SKM-1 (cell line): ENCODE results near the gene TMPRSS3.

ENCODE experiments used
- DNase-seq: peaks from one replicate; lab custom pipeline; 2025; ENCODE audit not compliant: unreplicated experiment; lab: John Stamatoyannopoulos, UW

Gene TMPRSS3

DNA sequence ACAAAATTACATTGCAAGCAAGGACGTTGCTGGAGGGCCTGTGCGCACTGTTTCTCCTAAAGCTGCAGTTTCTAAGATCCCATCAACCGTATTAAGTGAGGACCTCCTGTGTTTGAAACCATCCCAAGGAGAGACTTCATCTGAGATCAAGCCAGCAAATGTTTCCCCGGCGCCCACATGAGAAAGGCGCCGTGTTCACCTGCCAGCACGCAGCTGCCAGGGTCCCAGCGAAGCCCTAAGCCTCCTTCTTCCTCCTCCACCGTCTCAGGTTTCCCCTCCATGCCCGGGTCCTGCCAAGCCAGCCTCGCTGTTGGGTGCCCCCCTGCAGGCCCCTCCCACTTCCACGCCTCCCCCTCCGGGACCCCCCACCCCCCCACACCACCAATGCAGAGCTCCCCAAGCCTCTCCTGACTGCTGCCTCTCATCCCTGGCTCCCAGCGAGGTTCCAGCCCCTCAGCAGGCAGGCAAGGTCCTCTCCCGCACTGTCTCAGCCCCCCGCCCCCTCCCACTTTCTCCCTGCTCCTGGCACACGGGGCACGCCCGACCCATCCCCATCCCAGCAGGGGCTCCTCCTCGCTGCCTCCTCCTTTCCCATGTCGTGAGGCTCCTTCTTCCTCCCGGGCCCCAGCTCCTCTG lies 20.9 kb downstream of the TMPRSS3 start:
- DNase-seq = no peak

DNA sequence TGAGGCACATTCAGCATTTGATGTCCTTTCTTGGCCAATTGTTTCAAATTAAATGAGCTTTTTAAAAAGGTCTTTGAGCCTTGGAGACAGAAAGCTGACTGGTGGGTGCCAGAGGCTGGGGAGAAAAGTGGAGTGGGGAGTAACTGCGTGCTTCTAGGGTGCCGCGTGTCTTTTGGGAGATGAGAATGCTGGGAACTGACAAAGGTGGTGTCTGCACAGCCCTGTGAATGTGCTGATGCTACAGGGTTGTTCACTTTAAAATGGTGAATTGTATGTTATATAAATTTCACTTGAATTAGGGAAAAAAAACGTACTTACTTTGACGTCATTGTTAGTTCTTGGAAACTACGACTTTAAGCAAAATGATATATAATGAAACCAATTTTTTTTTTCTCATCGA lies 21.4 kb downstream of the TMPRSS3 start:
- no peak for DNase-seq

DNA sequence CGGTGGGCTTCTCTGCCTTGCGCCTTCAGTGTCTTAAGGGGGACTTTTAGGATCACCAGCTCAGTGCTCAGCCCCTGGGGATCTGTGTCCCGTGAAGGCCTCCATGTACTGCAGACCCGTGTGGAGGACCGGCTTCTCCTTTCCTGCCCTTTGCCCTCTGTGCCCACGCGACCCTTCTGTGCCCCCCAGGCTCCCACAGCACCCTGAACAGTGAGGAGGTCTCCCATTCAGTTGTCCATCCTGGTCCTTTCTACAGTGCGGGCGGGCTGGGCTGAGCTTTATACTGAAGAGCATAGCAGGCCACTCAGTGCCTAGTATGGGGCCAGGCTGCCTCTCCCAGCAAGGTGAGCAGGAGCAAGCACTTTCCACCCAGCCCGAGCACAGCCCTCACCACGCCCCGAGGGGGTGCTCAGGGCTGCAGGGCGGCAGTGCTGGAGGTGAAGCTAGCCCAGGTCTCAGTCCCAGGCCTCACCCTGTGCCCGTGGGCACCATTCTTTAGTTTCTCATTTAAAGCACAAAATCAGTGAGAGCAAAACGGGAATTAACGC lies 21.9 kb downstream of the TMPRSS3 start:
- no peak for DNase-seq

DNA sequence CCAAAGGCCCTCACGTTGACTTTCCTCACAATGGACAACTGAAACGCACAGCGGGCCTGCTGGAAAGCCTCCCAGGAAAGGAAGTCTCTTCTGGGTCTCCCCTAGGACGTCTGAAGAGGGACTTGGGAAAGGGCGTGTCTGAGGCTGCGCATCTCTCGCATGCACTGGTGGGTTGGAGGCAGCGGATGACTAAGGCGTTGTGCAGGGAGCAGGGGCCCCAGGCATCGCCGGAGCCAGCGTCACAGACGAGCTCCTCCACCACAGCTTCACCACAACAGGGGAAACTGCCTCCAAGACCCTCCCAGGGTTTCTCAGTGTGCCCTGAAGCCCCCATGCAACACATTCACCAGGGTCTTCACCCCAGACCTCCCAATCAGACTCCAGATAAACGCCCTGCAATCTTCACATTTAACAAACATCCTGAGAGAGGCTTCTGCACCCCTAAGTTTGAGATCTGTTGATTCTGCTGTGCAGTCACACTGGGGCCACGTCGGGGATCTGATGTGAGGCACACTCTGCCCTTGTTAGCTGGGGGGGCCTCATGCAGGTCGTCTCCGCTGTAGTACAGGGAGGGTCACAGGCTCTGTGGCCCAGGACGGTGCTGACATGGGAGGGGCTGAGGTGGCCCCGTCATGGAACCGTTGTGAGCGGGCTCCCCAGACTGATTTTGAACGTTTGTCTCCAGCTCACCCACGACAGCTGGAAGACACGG lies 22.5 kb downstream of the TMPRSS3 start:
- DNase-seq = no peak

DNA sequence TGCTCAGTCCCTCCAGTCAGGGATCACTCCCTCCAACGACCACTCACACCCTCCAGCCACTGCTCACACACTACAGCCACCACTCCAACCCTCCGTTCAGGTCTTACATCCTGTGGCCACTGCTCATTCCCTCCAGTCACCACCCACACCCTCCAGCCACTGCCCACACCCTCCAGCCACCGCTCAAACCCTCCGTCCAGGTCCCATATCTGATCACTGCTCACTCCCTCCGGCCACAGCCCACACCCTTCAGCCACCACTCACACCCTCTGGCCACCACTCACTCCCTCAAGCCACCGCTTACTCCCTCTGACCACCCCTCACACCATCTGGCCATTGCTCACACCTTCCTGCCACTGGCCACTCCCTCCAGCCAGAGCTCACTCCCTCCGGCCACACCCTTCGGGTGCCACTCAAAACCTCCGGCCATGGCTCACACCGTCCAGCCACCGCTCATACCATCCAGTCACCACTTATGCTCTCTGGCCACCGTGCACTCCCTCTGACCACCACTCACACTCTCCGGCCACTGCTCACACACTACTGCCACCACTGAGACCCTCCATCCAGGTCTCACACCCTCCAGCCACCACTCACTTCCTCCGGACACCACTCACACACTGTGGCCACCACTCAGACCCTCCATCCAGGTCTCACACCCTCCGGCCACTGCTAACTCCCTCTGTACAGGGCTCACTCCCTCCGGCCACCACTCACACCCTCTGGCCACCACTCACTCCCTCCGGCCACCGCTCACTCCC lies 24.8 kb downstream of the TMPRSS3 start:
- no peak for DNase-seq

DNA sequence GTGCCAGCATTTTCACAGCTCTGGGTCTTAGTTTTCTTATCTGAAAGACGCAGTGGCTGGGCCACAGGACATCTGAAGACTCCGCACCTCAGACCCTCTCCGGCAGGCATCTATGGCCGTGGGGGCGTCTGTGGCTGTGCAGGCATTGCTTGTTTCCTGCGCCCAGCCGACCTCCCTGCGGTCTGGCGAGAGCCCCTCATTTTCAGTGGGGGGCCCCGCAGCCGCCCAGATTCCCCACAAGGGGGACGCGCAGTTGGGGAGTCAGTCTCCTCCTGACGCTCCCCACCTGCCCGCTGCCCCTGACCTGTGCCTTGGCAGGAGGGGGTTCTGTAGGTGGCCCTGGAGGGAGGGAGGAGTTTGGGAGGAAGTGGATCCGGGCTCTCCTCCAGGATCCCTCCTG lies 26.0 kb downstream of the TMPRSS3 start:
- DNase-seq = no peak

DNA sequence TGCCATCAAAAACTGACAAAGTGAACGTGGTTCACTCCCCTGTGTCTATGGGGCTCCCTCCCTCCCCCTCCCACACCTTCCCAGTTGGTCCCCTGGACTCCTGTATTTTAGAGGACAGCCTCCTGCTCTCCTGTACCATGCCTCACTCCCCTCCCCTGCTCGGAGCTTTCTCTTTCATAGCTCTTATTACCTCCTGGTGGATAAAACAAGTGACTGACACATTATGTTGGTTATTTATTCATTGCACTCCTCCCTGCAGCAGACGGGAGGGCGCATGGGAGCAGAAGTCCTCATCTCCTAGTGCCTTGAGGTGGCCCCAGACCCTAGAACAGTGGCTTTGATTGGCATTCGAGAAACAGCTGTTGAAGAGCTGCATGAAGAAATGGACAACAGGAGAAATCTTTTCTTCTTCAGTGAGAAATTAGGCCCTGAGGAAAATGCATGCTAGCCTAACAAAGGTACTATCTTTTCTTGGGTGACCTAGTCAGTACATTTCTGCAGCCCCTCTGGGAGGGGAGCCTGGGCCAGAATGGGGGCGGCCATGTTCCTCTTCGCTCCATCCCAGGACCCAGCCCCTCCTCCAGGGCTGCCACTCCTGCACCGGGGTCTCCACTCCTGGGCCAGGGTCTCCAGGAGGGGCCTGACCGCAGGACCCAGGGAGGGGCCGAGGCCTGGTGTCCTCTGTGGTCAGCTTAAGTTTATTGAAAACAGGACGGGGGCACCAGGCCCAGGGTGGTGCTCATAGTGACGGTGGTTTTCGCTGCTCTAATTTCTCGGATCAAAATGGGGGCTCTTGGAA lies 28.3 kb downstream of the TMPRSS3 start:
- no peak for DNase-seq

DNA sequence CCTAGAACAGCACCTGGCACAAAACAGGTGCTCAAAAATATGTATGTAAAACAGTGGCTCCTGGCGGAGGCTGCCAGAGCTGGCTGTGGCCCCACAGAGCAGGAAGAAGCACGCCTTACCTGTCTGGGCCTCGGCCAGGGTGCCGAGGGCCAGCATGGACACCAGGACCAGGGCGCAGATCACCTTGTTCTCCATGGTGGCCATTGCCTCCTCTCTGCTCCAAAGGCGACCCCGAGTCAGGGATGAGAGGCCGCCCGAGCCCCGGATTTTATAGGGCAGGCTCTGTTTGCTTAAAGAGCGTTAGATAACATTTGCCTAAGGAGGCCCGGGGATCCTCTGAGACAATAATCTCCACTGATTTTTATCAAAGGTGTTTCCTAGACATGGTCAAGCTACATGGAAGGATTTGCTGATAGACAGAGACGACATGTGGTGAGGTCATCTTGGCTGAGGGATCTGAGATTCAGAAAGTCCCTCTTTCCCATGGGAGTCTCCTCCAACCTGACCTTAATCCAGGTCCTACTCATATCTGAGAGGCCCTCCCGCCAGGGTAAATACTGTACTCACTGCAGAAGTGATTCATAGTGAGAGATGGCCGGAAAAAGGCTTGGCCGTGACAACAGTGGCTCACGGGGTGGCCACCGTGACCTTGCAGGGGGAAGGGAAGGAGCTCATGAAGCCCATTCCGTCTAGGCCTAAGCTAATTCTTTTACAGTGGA lies 29.4 kb downstream of the TMPRSS3 start, which contains the start of gene TFF1:
Gene TFF1 (minus strand): TSS at position 244 of the 719 bp plus-strand sequence. CDS start 40 bp downstream, at position 204.
- DNase-seq = no peak

DNA sequence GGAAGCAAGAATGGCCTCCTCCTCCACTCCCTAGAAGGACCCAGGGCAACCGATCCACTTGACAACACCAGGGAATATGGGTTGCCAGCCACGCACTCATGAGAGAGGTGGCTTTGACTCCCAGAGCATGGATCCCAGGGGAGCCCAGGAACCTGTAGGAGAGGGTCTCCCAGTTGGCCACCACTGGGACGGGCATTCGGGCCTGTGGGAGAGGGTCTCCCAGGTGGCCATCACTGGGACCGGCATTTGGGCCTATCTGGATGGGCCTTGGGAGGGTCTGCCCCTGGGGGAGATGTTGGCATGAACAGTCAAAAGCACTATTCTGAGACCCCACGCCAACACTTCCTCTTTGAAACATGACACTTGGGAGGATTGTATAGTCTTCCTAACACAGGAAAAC lies 30.1 kb downstream of the TMPRSS3 start:
- no peak for DNase-seq

DNA sequence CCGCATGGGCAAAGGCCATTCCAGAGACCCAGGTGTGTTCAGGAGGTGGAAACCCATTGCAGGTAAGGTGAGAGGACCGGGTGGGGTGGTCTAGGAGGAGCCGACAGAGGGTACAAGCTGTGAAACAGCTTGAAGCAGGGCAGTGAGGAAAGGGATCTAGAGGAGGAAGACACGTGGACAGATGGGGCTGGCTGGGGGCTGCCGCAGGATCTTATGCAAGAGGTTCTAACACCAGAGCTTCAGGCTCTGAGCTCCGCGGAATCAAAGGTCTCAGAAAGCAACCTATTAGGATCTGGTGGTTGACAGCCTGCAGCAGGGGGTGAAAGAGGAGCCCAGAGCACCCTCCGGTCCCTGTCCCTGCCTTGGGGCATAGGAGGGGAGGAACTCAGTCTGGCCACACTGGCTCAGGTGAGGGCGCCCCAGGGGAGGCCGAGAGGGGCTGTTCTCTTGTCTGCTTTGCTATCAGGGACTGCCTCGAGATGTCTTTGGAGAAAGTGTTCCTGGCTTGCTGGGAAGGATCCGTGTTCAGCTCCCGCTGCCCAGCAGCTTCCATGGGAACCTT lies 31.5 kb downstream of the TMPRSS3 start:
- DNase-seq = peak; percentile 22

DNA sequence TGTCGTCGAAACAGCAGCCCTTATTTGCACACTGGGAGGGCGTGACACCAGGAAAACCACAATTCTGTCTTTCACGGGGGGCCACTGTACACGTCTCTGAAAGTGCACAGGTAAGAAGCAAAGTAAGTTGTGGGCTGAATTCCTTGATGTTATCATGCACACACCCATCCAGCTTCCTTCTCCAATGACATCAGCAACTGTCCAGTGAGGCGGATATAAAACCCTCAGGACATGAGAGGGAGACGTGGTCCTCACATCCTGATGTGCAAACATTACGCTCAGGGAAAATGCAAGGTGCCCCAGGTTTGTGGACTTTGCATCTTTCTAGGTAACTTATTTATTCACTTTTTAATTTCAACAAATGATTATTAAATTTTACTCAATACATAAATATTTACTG lies 32.5 kb downstream of the TMPRSS3 start:
- DNase-seq = no peak

DNA sequence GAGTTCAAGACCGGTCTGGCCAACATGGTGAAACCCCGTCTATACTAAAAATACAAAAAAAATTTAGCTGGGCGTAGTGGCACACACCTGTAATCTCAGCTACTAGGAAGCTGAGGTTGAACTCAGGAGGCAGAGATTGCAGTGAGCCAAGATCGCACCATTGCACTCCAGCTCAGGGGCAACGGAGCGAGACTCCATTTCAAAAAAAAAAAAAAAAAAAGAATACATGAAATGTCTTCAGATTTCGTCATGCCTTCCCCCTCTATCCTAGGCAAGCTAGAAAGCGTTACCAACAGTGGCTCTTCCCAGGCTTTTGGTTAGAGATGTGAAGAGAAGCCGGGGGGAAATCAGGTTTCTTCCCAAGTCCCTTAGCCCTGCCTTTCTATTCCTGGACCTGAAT lies 33.2 kb downstream of the TMPRSS3 start:
- DNase-seq = no peak

DNA sequence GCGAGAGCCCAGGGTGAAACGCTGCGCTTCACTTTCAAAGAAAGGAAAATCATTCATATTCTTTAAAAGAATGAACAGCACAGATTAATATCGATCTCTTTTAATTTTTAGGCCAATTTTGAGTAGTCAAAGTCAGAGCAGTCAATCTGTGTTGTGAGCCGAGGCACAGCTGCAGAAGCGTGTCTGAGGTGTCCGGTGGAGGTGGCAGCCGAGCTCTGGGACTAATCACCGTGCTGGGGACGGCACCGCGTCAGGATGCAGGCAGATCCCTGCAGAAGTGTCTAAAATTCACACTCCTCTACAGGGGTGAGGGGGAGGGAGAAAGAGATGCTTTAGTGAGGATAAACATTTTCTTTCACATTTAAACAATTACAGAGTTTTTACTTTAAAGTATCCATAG lies 33.7 kb downstream of the TMPRSS3 start:
- no peak for DNase-seq

DNA sequence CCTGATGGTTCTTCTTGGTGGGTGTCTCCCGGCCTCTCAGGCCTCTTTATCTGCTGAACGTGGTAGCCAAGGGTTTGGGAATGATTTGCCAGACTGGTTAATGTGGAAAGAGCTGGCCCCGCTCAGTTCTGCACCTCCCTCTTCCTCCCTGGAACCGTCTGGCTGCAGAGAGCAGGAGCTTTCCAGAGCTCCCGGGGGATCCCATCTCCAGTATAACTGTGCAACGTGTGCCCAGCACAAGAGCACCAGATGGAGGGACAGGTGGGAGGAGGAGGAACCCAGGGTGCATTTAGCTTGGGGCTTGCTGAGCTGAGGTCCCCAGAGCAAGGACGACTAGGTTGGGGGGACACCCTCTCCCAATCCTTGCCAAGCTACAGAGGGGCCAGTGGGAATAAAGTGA lies 34.6 kb downstream of the TMPRSS3 start:
- DNase-seq = no peak

DNA sequence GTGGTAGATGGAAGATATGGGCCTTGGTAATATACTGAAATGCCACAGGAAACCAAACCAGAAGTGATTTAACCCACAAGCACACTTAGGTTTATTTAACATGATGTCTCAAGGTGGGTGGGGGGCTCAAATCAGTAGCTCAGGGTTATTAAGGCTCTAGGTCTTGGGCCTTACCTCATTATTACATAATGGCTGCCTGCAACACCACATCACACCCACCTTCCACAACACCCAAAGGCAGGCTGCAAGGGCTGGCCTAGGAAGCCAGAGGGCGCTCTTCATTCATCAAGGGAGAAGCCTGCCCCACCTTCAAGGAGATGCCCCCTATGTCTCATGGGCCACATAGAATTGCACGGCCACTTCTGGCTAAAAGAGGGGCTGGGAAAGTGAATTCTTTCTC lies 35.5 kb downstream of the TMPRSS3 start:
- DNase-seq = no peak

DNA sequence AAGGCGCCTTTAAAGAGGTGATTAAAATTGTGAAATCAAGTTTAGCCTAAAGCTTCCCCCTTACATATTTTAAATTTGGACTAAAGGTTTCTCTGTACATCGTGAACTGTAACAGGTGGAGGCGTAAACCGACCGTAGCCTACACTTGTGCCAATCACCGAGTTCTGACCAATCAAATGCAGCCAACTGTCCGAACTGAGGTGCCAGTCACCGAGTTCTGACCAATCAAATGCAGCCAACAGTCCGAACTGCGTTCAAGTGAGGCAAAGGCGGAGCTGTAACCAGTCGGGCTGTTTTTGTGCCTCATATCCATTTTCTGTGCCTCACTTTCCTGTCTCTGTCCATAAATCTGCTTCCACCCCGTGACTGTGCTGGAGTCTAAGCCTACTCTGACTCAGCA lies 36.9 kb downstream of the TMPRSS3 start:
- DNase-seq = no peak

DNA sequence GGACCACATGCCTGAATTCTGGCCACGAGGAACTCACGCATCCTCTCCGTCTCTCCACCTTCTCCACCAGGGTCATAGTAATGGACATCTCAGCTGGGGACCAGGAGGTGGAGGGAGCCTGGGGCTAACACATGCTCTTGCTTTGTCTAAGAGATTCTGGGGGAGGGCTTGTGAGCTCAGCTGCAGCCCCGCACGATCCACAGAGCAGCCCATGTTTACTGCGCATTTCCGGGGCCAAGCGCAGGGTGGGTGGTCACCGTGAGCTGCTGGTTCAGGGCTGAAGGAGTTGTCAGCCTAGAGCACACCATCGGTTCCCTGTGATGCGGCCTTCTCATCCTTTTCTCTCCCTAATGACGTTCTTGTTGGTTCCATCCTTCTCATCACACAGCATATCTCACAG lies 37.6 kb downstream of the TMPRSS3 start:
- no peak for DNase-seq

DNA sequence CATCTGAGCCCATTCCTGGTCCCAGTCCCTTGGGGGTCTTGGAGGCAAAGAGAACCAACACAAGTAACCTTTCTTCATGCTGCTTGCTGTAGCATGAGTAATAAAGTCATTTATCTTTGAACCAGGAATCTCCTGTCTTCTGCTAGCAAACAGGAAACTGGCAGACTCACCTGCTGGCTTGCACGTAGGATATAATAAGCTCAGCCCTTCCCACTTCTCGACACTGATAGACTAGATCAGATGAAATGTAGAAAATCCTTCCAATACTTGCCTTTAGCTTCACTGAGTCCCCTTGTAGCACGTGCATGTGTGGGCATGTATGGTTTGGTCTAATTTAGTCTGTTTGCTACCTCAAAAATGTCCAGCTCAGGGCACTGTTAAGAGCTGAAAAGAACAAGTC lies 38.5 kb downstream of the TMPRSS3 start:
- no peak for DNase-seq

DNA sequence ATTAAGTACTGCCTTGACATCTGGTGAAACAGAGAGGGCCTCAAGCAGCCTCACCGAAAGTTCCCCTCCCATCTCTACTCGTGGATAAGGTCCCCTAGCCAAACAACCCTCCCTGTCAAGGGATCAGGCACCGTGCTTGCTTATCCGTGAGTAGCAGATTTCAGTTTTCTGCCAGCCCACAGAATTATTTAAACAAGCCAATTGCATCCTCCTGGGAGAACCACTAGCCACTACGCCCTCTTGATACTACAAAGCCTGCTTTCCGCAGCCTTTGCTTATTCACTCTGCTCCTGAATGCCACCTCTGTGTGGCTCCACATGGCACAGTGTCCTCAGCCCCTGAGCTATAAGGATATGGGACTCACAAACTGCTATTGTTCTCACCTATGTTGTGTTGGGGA lies 39.2 kb downstream of the TMPRSS3 start:
- no peak for DNase-seq

DNA sequence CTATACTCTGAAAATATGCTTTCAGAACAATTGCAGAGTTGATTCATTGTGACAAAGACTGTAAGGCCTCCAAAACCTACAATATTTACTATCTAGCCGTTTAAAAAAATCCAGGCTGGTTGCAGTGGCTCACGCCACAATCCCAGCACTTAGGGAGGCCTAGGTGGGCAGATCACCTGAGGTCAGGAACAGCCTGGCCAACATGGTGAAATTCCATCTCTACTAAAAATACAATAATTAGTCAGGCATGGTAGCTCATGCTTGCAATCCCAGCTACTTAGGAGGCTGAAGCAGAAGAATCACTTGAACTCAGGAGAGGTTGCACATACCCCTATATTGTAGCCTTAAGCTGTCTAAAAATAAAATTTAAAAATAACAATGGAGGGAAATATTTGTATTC lies 39.8 kb downstream of the TMPRSS3 start:
- no peak for DNase-seq
